Smooth muscle cell (in vitro differentiated cells): ENCODE results near the gene RGS1. TPM values are rescaled to one million over a fixed set of nuclear protein-coding genes. Genes with fewer than 3 reads are reported as not detected.

Experiments used
- DNase-seq: peaks from one replicate; lab custom pipeline; 2025; ENCODE audit not compliant: unreplicated experiment; lab: John Stamatoyannopoulos, UW
- H2AFZ ChIP-seq: fragments of 200-600 bp; sonication (generic); 2 replicates; pipeline ENCODE4 v1.6.0; 2016; ENCODE audit warnings: antibody characterized with exemption, low read depth, mild to moderate bottlenecking
- H3F3A ChIP-seq: fragments of 200-600 bp; sonication (generic); 2 replicates; pipeline ENCODE4 v1.6.0; 2017; ENCODE audit warnings: antibody characterized with exemption, low read depth
- H3K27ac ChIP-seq: fragments of 200-600 bp; sonication (generic); 2 replicates; pipeline ENCODE4 v1.5.1; 2016; ENCODE audit warnings: low read depth, mild to moderate bottlenecking
- H3K27me3 ChIP-seq: fragments of 200-600 bp; sonication (generic); 2 replicates; pipeline ENCODE4 v1.6.1; 2016; ENCODE audit warnings: low read depth, mild to moderate bottlenecking
- H3K36me3 ChIP-seq: fragments of 200-600 bp; sonication (generic); 2 replicates; pipeline ENCODE4 v1.5.1; 2016; ENCODE audit warnings: low read depth
- H3K4me1 ChIP-seq: fragments of 200-600 bp; sonication (generic); 2 replicates; pipeline ENCODE4 v1.5.1; 2016; ENCODE audit warnings: low read depth
- H3K4me2 ChIP-seq: fragments of 200-600 bp; sonication (generic); 2 replicates; pipeline ENCODE4 v1.6.0; 2016; ENCODE audit warnings: mild to moderate bottlenecking
- H3K4me3 ChIP-seq: fragments of 200-600 bp; sonication (generic); 2 replicates; pipeline ENCODE4 v1.5.1; 2016; ENCODE audit warnings: mild to moderate bottlenecking
- H3K79me2 ChIP-seq: fragments of 200-600 bp; sonication (generic); 2 replicates; pipeline ENCODE4 v1.6.0; 2016; ENCODE audit warnings: low read depth, mild to moderate bottlenecking
- H3K9ac ChIP-seq: fragments of 200-600 bp; sonication (generic); 2 replicates; pipeline ENCODE4 v1.6.0; 2016; ENCODE audit warnings: low read depth
- H3K9me3 ChIP-seq: fragments of 200-600 bp; sonication (generic); replicated peaks from 2 replicates; pipeline ENCODE4 v1.5.1; 2016; ENCODE audit warnings: low read depth
- H4K20me1 ChIP-seq: fragments of 200-600 bp; sonication (generic); 2 replicates; pipeline ENCODE4 v1.6.0; 2016; ENCODE audit warnings: low read depth
- CTCF ChIP-seq: fragments of 200-600 bp; sonication (generic); IDR thresholded peaks from 2 replicates; pipeline ENCODE4 v1.5.1; 2017; ENCODE audit warnings: borderline replicate concordance, mild to moderate bottlenecking, antibody characterized with exemption; ENCODE audit not compliant: insufficient read depth, poor library complexity, severe bottlenecking
- WGBS: methylation state at CpG from one replicate; pipeline ENCODE4 v1.1.7; 2016; ENCODE audit warnings: low lambda C conversion rate; 5-methylcytosine and 5-hydroxymethylcytosine counted together
- polyA plus RNA-seq: library from polyadenylated mRNA; unstranded; fragments of >200 nt; fragmentation: Nextera tagmentation; extraction: Ambion mirVana; gene quantifications from 2 replicates; pipeline ENCODE4 v1.2.1, GENCODE V29; 2016
- total RNA-seq: library from RNA; depleted of rRNA; stranded (reverse); fragments of >200 nt; gene quantifications from 2 replicates; pipeline ENCODE4 v1.2.3, GENCODE V29; 2014

Gene RGS1
- total and polyA plus RNA-seq, 2 experiments from 2014 or later: 119 to 224 TPM

- no peak overlapping the region for H3K9ac ChIP-seq
- H3K4me3 ChIP-seq: no peak overlapping the region
- H3K4me2 ChIP-seq: no peak overlapping the region
- no peak overlapping the region for H3K27ac ChIP-seq
- no peak for TF ChIP-seq CTCF
- H3K36me3 ChIP-seq: no peaks in the 10 kb centered on the region
- peaks cover 9% of the 10 kb centered on the region for H3K4me1 ChIP-seq
- no peak overlapping the region for H2AFZ ChIP-seq
- no peaks in the 10 kb centered on the region for H3K9me3 ChIP-seq
- H3K79me2 ChIP-seq: no peaks in the 10 kb centered on the region
- H3K27me3 ChIP-seq: no peaks in the 10 kb centered on the region
- WGBS: 86% methylated on average over 3 of the region's 3 CpGs
- no peak for DNase-seq
- no peaks in the 10 kb centered on the region for H3F3A ChIP-seq
- H4K20me1 ChIP-seq: no peaks in the 10 kb centered on the region
These were observed 23.0 kb downstream of the RGS1 start for GRCh38 chr1:192598589-192598988.

- Histone ChIP-seq H3K4me3 (no peak overlapping the region), H2AFZ (no peak overlapping the region), H3K36me3 (no peaks in the 10 kb centered on the region), H4K20me1 (no peaks in the 10 kb centered on the region), H3K9me3 (no peaks in the 10 kb centered on the region), H3F3A (no peaks in the 10 kb centered on the region), H3K79me2 (no peaks in the 10 kb centered on the region), H3K4me1 (peaks cover 9% of the 10 kb centered on the region), H3K9ac (no peak overlapping the region), H3K27me3 (no peaks in the 10 kb centered on the region), H3K4me2 (no peak overlapping the region), H3K27ac (no peak overlapping the region)
- TF ChIP-seq CTCF: no peak
- WGBS: 93% methylated on average over 1 of the region's 1 CpG
- DNase-seq: no peak
These were observed 24.7 kb downstream of the RGS1 start for GRCh38 chr1:192600275-192600674.

GRCh38 chr1:192601143-192601542 is 25.6 kb downstream of the RGS1 start:
- no peaks in the 10 kb centered on the region for H3K27me3 ChIP-seq
- H3K79me2 ChIP-seq: no peaks in the 10 kb centered on the region
- TF ChIP-seq CTCF: no peak
- no peaks in the 10 kb centered on the region for H3K36me3 ChIP-seq
- H3K4me2 ChIP-seq: peak overlapping the region; percentile 59
- no peak overlapping the region for H3K9ac ChIP-seq
- 86% methylated on average over 1 of the region's 1 CpG for WGBS
- no peak overlapping the region for H2AFZ ChIP-seq
- H3K4me3 ChIP-seq: no peak overlapping the region
- peaks cover 9% of the 10 kb centered on the region for H3K4me1 ChIP-seq
- H3K9me3 ChIP-seq: no peaks in the 10 kb centered on the region
- no peaks in the 10 kb centered on the region for H4K20me1 ChIP-seq
- no peaks in the 10 kb centered on the region for H3F3A ChIP-seq
- H3K27ac ChIP-seq: peak overlapping the region; percentile 67
- DNase-seq: no peak

- no peak overlapping the region for H2AFZ ChIP-seq
- H3K4me3 ChIP-seq: no peak overlapping the region
- H3K9ac ChIP-seq: no peak overlapping the region
- no peaks in the 10 kb centered on the region for H3K27me3 ChIP-seq
- no peaks in the 10 kb centered on the region for H3F3A ChIP-seq
- H3K27ac ChIP-seq: peak overlapping the region; percentile 67
- H3K4me2 ChIP-seq: peak overlapping the region; percentile 59
- H3K79me2 ChIP-seq: no peaks in the 10 kb centered on the region
- H3K9me3 ChIP-seq: no peaks in the 10 kb centered on the region
- no peak for TF ChIP-seq CTCF
- no peaks in the 10 kb centered on the region for H4K20me1 ChIP-seq
- H3K4me1 ChIP-seq: peaks cover 9% of the 10 kb centered on the region
- DNase-seq: no peak
- no peaks in the 10 kb centered on the region for H3K36me3 ChIP-seq
These were observed 26.0 kb downstream of the RGS1 start for GRCh38 chr1:192601567-192601966.
